HepG2 (cell line): Measurements from ENCODE around the gene PMVK. TPM values are rescaled to one million over a fixed set of nuclear protein-coding genes. Genes with fewer than 3 reads are reported as not detected.
A peak's percentile ranks its signal among the peaks of the same experiment; 100 is the strongest.

Experiments
- MED1 ChIP-seq: sonication (generic); formaldehyde crosslinking; IDR thresholded peaks from 2 replicates; pipeline ENCODE4 v1.4.0; 2020; ENCODE audit warnings: missing genetic modification reagents
- SOX13 ChIP-seq, 3 experiments: fragments of 450-650 bp in 1 of 3; sonication (generic) in 1 of 3; formaldehyde crosslinking in 1 of 3; IDR thresholded peaks in 2 of 3; conservative IDR thresholded peaks in 1 of 3; 2 replicates each; pipeline versions ENCODE4 v1.5.0 to v1.6.1; 2016 to 2020; ENCODE audit warnings: antibody characterized with exemption in 1 of 3, mild to moderate bottlenecking in 1 of 3, missing compliant biosample characterization in 1 of 3, missing genetic modification reagents in 1 of 3, moderate library complexity in 1 of 3
- ZBED4 ChIP-seq: sonication (generic); formaldehyde crosslinking; IDR thresholded peaks from 2 replicates; pipeline ENCODE4 v1.4.0; 2020; ENCODE audit warnings: missing genetic modification reagents, borderline replicate concordance
- ZNF562 ChIP-seq: sonication (generic); formaldehyde crosslinking; IDR thresholded peaks from 2 replicates; pipeline ENCODE4 v1.8.0; 2022; ENCODE audit warnings: missing genetic modification reagents, borderline replicate concordance
- ZNF572 ChIP-seq: sonication (generic); formaldehyde crosslinking; IDR thresholded peaks from 2 replicates; pipeline ENCODE4 v1.5.1; 2020; ENCODE audit warnings: mild to moderate bottlenecking, missing genetic modification reagents
- ZNF782 ChIP-seq: sonication (generic); formaldehyde crosslinking; IDR thresholded peaks from 2 replicates; pipeline ENCODE4 v1.4.0; 2020; ENCODE audit warnings: missing genetic modification reagents, mild to moderate bottlenecking, borderline replicate concordance
- polyA plus RNA-seq, 8 experiments: library from polyadenylated mRNA; depleted of rRNA in 3 of 8; stranded (reverse) in 7 of 8; unstranded in 1 of 8; fragments of >200 nt; fragmentation: Illumina TruSeq in 4 of 8; extraction: Trizol in 4 of 8; gene quantifications; 2 replicates each; pipeline versions ENCODE4 v1.2.1 to v1.2.3, GENCODE V29; 2011 to 2016; ENCODE audit warnings: low read depth in 4 of 8, missing spikeins in 1 of 8, mixed read lengths in 1 of 8; ENCODE audit not compliant: insufficient read depth in 1 of 8
- total RNA-seq, 5 experiments: library from RNA; depleted of rRNA; stranded (reverse); fragments of >200 nt; fragmentation: Illumina TruSeq; extraction: Trizol; gene quantifications; 2 replicates each; pipeline ENCODE4 v1.2.3, GENCODE V29; 2016; ENCODE audit warnings: low read depth in 1 of 5
- TF ChIP-seq, protein P1 (sequence below): sonication (generic); formaldehyde crosslinking; IDR thresholded peaks from 2 replicates; pipeline ENCODE4 v1.9.0; 2022; ENCODE audit warnings: missing genetic modification reagents, mild to moderate bottlenecking, borderline replicate concordance
- TF ChIP-seq, protein P2 (sequence below): IDR thresholded peaks from 2 replicates; pipeline ENCODE4 v1.4.0; 2020; ENCODE audit warnings: mild to moderate bottlenecking, missing genetic modification reagents
- TF ChIP-seq, protein P3 (sequence below): sonication (generic); formaldehyde crosslinking; IDR thresholded peaks from 2 replicates; pipeline ENCODE4 v1.5.1; 2020; ENCODE audit warnings: mild to moderate bottlenecking, missing genetic modification reagents, borderline replicate concordance
- TF ChIP-seq, protein P4 (sequence below): sonication (generic); formaldehyde crosslinking; IDR thresholded peaks from 2 replicates; pipeline ENCODE4 v1.4.0; 2020; ENCODE audit warnings: missing genetic modification reagents

The PMVK gene
- total and polyA plus RNA-seq, 2 of the 13 experiments (the other 11 are each of a cell fraction or from before 2014, with no cell fraction given) = 3.9 to 12.6 TPM

DNA sequence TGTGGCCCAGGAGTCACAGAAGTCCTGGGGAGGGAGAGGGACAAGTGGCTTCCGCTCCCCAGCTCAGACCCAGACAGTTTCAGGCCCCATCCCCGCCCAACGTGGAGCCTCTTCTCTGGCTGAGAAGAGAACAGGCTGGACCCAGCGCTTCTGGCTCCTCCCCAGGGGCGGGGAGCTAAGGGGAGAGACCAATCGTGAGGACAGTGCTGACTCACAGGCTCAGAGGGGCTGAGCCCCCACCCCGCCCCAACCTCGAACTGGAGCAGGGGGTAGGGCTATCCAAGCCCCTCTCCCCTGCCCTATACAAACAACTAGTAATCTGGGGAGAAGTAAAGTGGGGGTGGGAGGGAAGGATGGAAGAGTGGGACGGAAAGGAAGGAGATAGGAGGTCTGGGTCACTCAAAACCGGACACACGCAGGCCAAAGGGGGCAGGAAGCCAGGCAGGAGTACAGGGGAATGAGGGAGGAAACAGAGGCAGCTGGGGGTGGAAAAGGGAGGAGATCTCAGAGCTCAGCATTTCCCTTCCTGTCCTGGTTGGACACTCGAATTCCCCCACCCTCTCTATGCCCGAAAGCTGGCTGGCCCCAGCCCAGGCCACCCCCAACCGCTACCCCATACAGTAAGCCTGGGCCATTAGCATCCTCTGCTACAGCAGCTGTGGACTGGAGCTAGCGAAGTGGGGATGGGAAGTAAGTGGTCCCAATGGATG, 34.3 kb upstream of the PMVK start, which contains the start of gene SHC1 (continued):
- TF ChIP-seq, protein P1, sequence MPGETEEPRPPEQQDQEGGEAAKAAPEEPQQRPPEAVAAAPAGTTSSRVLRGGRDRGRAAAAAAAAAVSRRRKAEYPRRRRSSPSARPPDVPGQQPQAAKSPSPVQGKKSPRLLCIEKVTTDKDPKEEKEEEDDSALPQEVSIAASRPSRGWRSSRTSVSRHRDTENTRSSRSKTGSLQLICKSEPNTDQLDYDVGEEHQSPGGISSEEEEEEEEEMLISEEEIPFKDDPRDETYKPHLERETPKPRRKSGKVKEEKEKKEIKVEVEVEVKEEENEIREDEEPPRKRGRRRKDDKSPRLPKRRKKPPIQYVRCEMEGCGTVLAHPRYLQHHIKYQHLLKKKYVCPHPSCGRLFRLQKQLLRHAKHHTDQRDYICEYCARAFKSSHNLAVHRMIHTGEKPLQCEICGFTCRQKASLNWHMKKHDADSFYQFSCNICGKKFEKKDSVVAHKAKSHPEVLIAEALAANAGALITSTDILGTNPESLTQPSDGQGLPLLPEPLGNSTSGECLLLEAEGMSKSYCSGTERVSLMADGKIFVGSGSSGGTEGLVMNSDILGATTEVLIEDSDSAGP (CRISPR knock-in tag) = peak; percentile 21; the same call in 1 of the 2 replicates
- TF ChIP-seq, protein P2, sequence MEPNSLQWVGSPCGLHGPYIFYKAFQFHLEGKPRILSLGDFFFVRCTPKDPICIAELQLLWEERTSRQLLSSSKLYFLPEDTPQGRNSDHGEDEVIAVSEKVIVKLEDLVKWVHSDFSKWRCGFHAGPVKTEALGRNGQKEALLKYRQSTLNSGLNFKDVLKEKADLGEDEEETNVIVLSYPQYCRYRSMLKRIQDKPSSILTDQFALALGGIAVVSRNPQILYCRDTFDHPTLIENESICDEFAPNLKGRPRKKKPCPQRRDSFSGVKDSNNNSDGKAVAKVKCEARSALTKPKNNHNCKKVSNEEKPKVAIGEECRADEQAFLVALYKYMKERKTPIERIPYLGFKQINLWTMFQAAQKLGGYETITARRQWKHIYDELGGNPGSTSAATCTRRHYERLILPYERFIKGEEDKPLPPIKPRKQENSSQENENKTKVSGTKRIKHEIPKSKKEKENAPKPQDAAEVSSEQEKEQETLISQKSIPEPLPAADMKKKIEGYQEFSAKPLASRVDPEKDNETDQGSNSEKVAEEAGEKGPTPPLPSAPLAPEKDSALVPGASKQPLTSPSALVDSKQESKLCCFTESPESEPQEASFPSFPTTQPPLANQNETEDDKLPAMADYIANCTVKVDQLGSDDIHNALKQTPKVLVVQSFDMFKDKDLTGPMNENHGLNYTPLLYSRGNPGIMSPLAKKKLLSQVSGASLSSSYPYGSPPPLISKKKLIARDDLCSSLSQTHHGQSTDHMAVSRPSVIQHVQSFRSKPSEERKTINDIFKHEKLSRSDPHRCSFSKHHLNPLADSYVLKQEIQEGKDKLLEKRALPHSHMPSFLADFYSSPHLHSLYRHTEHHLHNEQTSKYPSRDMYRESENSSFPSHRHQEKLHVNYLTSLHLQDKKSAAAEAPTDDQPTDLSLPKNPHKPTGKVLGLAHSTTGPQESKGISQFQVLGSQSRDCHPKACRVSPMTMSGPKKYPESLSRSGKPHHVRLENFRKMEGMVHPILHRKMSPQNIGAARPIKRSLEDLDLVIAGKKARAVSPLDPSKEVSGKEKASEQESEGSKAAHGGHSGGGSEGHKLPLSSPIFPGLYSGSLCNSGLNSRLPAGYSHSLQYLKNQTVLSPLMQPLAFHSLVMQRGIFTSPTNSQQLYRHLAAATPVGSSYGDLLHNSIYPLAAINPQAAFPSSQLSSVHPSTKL (CRISPR knock-in tag) = no peak
- TF ChIP-seq SOX13 (IDR thresholded peaks at IDR 0.05) (no peak), SOX13 (CRISPR knock-in tag; conservative IDR thresholded peaks at IDR 0.05 in 1 of 2, IDR thresholded peaks at IDR 0.05 in 1 of 2) (0 out of 4 replicates have a peak, but pooled peaks of 1 of the 2 experiments have one; percentile 12), ZBED4 (CRISPR knock-in tag) (0 out of 2 replicates have a peak, but pooled peaks have one; percentile 28), ZNF562 (CRISPR knock-in tag) (no peak), ZNF782 (CRISPR knock-in tag) (no peak), ZNF572 (CRISPR knock-in tag) (no peak), MED1 (CRISPR knock-in tag) (peak; percentile 37; the same call in 1 of the 2 replicates)
- TF ChIP-seq, protein P3, sequence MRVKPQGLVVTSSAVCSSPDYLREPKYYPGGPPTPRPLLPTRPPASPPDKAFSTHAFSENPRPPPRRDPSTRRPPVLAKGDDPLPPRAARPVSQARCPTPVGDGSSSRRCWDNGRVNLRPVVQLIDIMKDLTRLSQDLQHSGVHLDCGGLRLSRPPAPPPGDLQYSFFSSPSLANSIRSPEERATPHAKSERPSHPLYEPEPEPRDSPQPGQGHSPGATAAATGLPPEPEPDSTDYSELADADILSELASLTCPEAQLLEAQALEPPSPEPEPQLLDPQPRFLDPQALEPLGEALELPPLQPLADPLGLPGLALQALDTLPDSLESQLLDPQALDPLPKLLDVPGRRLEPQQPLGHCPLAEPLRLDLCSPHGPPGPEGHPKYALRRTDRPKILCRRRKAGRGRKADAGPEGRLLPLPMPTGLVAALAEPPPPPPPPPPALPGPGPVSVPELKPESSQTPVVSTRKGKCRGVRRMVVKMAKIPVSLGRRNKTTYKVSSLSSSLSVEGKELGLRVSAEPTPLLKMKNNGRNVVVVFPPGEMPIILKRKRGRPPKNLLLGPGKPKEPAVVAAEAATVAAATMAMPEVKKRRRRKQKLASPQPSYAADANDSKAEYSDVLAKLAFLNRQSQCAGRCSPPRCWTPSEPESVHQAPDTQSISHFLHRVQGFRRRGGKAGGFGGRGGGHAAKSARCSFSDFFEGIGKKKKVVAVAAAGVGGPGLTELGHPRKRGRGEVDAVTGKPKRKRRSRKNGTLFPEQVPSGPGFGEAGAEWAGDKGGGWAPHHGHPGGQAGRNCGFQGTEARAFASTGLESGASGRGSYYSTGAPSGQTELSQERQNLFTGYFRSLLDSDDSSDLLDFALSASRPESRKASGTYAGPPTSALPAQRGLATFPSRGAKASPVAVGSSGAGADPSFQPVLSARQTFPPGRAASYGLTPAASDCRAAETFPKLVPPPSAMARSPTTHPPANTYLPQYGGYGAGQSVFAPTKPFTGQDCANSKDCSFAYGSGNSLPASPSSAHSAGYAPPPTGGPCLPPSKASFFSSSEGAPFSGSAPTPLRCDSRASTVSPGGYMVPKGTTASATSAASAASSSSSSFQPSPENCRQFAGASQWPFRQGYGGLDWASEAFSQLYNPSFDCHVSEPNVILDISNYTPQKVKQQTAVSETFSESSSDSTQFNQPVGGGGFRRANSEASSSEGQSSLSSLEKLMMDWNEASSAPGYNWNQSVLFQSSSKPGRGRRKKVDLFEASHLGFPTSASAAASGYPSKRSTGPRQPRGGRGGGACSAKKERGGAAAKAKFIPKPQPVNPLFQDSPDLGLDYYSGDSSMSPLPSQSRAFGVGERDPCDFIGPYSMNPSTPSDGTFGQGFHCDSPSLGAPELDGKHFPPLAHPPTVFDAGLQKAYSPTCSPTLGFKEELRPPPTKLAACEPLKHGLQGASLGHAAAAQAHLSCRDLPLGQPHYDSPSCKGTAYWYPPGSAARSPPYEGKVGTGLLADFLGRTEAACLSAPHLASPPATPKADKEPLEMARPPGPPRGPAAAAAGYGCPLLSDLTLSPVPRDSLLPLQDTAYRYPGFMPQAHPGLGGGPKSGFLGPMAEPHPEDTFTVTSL (CRISPR knock-in tag) = no peak
- TF ChIP-seq, protein P4, sequence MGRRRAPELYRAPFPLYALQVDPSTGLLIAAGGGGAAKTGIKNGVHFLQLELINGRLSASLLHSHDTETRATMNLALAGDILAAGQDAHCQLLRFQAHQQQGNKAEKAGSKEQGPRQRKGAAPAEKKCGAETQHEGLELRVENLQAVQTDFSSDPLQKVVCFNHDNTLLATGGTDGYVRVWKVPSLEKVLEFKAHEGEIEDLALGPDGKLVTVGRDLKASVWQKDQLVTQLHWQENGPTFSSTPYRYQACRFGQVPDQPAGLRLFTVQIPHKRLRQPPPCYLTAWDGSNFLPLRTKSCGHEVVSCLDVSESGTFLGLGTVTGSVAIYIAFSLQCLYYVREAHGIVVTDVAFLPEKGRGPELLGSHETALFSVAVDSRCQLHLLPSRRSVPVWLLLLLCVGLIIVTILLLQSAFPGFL (CRISPR knock-in tag) = no peak
